NCI-H2227 (cell line): ENCODE data around the gene TOP1.

Experiments used
- DNase-seq: peaks from one replicate; lab custom pipeline; 2025; ENCODE audit not compliant: unreplicated experiment; lab: John Stamatoyannopoulos, UW

TOP1 gene

GRCh38 chr20:41028359-41029149 is at the start of gene TOP1:
TSS of gene TOP1 (plus strand) at chr20:41028822. CDS start at chr20:41029068, 246 bp downstream.
- DNase-seq, result peak; percentile 100

GRCh38 chr20:40979247-40979646 is 49.4 kb upstream of the TOP1 start:
- DNase-seq, result no peak

GRCh38 chr20:40980106-40980827 is 48.4 kb upstream of the TOP1 start:
- DNase-seq, result no peak

- DNase-seq, result no peak
Observed at GRCh38 chr20:40980828-40981310, 47.8 kb upstream of the TOP1 start.

GRCh38 chr20:40982415-40983145 is 46.0 kb upstream of the TOP1 start:
- DNase-seq, result no peak

- no peak for DNase-seq
Observed at GRCh38 chr20:40983898-40984297, 44.7 kb upstream of the TOP1 start.

GRCh38 chr20:40984496-40984895 is 44.1 kb upstream of the TOP1 start:
- DNase-seq, result no peak

- DNase-seq, result no peak
Observed at GRCh38 chr20:40986774-40987173, 41.8 kb upstream of the TOP1 start.

- peak; percentile 80 for DNase-seq
Observed at GRCh38 chr20:40990542-40991120, 38.0 kb upstream of the TOP1 start.

GRCh38 chr20:40991181-40991889 is 37.3 kb upstream of the TOP1 start:
- no peak for DNase-seq

- DNase-seq, result no peak
Observed at GRCh38 chr20:40992349-40993113, 36.1 kb upstream of the TOP1 start.

- DNase-seq, result no peak
Observed at GRCh38 chr20:40993794-40994540, 34.7 kb upstream of the TOP1 start.

- DNase-seq, result no peak
Observed at GRCh38 chr20:40996326-40996725, 32.3 kb upstream of the TOP1 start.

GRCh38 chr20:40997116-40997515 is 31.5 kb upstream of the TOP1 start:
- peak; percentile 14 for DNase-seq

- DNase-seq, result no peak
Observed at GRCh38 chr20:40999841-41000240, 28.8 kb upstream of the TOP1 start.

GRCh38 chr20:41000628-41001027 is 28.0 kb upstream of the TOP1 start:
- no peak for DNase-seq

- DNase-seq, result no peak
Observed at GRCh38 chr20:41001497-41001896, 27.1 kb upstream of the TOP1 start.

- DNase-seq, result no peak
Observed at GRCh38 chr20:41002842-41003142, 25.8 kb upstream of the TOP1 start.
